ENCODE data around the gene OCA2. TPM values are rescaled to one million over a fixed set of nuclear protein-coding genes. Genes with fewer than 3 reads are reported as not detected.

Gene OCA2
- total RNA-seq, 1 donor: not detected

- no peak overlapping the region for H3K4me3 ChIP-seq (ENCODE audit: low read depth, low read length)
- no peak for TF ChIP-seq CTCF (IDR thresholded peaks at IDR 0.05; ENCODE audit: insufficient read depth, low read length)
- no peak for DNase-seq (ENCODE audit: low read depth)
Observed at GRCh38 chr15:28058082-28058481, 41.0 kb downstream of the OCA2 start.

- no peak for DNase-seq (ENCODE audit: low read depth)
- H3K4me3 ChIP-seq (ENCODE audit: low read depth, low read length): no peak overlapping the region
- TF ChIP-seq CTCF (IDR thresholded peaks at IDR 0.05; ENCODE audit: insufficient read depth, low read length): no peak
Observed at GRCh38 chr15:28051955-28052633, 47.0 kb downstream of the OCA2 start.

- DNase-seq (ENCODE audit: low read depth): no peak
- H3K4me3 ChIP-seq (ENCODE audit: low read depth, low read length): no peak overlapping the region
- TF ChIP-seq CTCF (IDR thresholded peaks at IDR 0.05; ENCODE audit: insufficient read depth, low read length): no peak
Observed at GRCh38 chr15:28049581-28049980, 49.5 kb downstream of the OCA2 start.

- DNase-seq (ENCODE audit: low read depth): no peak
- TF ChIP-seq CTCF (IDR thresholded peaks at IDR 0.05; ENCODE audit: insufficient read depth, low read length): no peak
- no peak overlapping the region for H3K4me3 ChIP-seq (ENCODE audit: low read depth, low read length)
Observed at GRCh38 chr15:28047277-28047676, 51.8 kb downstream of the OCA2 start.

- DNase-seq (ENCODE audit: low read depth): no peak
- no peak for TF ChIP-seq CTCF (IDR thresholded peaks at IDR 0.05; ENCODE audit: insufficient read depth, low read length)
- no peak overlapping the region for H3K4me3 ChIP-seq (ENCODE audit: low read depth, low read length)
Observed at GRCh38 chr15:28044121-28044672, 54.9 kb downstream of the OCA2 start.

- no peak for TF ChIP-seq CTCF (IDR thresholded peaks at IDR 0.05; ENCODE audit: insufficient read depth, low read length)
- DNase-seq (ENCODE audit: low read depth): no peak
- H3K4me3 ChIP-seq (ENCODE audit: low read depth, low read length): no peak overlapping the region
Observed at GRCh38 chr15:28043691-28044091, 55.4 kb downstream of the OCA2 start.
